ENCODE data around the gene PAPSS1.

The PAPSS1 gene

GRCh38 chr4:107578321-107578720, 141.7 kb downstream of the PAPSS1 start:
- Histone ChIP-seq H3K4me3 (ENCODE audit: low read depth in 1 of 2, low read length in 2 of 2) (no peak overlapping the region), H4K20me1 (ENCODE audit: insufficient read depth, low read length) (no peaks in the 10 kb centered on the region), H3K36me3 (ENCODE audit: insufficient read depth, low read length) (no peaks in the 10 kb centered on the region), H3K27me3 (ENCODE audit: insufficient read depth, low read length, poor library complexity) (peaks cover 6% of the 10 kb centered on the region), H3K4me1 (ENCODE audit: insufficient read depth, low read length) (no peaks in the 10 kb centered on the region), H2AFZ (ENCODE audit: low read depth, low read length) (no peak overlapping the region), H3K9ac (ENCODE audit: low read depth, low read length) (no peak overlapping the region), H3K9me3 (ENCODE audit: insufficient read depth, low read length, severe bottlenecking) (no peaks in the 10 kb centered on the region), H3K79me2 (ENCODE audit: insufficient read depth, low read length) (no peaks in the 10 kb centered on the region), H3K4me2 (ENCODE audit: insufficient read depth, low read length) (no peak overlapping the region), H3K27ac (ENCODE audit: low read length) (no peak overlapping the region)
- ATAC-seq (ENCODE audit: insufficient read depth, low read depth): no peak
- no peak for TF ChIP-seq CTCF (IDR thresholded peaks at IDR 0.05; ENCODE audit: borderline replicate concordance, extremely low read depth, low read length, poor library complexity, severe bottlenecking)
- no peak for TF ChIP-seq EZH2 (IDR thresholded peaks at IDR 0.05; ENCODE audit: borderline replicate concordance, low read depth, low read length, severe bottlenecking)
- DNase-seq: no peak

GRCh38 chr4:107577743-107578142, 142.3 kb downstream of the PAPSS1 start:
- Histone ChIP-seq H3K79me2 (ENCODE audit: insufficient read depth, low read length) (no peaks in the 10 kb centered on the region), H3K9me3 (ENCODE audit: insufficient read depth, low read length, severe bottlenecking) (no peaks in the 10 kb centered on the region), H2AFZ (ENCODE audit: low read depth, low read length) (no peak overlapping the region), H3K9ac (ENCODE audit: low read depth, low read length) (no peak overlapping the region), H3K27me3 (ENCODE audit: insufficient read depth, low read length, poor library complexity) (peaks cover 6% of the 10 kb centered on the region), H3K4me1 (ENCODE audit: insufficient read depth, low read length) (no peaks in the 10 kb centered on the region), H3K4me2 (ENCODE audit: insufficient read depth, low read length) (no peak overlapping the region), H4K20me1 (ENCODE audit: insufficient read depth, low read length) (no peaks in the 10 kb centered on the region), H3K36me3 (ENCODE audit: insufficient read depth, low read length) (no peaks in the 10 kb centered on the region), H3K27ac (ENCODE audit: low read length) (no peak overlapping the region), H3K4me3 (ENCODE audit: low read depth in 1 of 2, low read length in 2 of 2) (no peak overlapping the region)
- ATAC-seq (ENCODE audit: insufficient read depth, low read depth) (no peak), DNase-seq (no peak)
- TF ChIP-seq EZH2 (IDR thresholded peaks at IDR 0.05; ENCODE audit: borderline replicate concordance, low read depth, low read length, severe bottlenecking): no peak
- TF ChIP-seq CTCF (IDR thresholded peaks at IDR 0.05; ENCODE audit: borderline replicate concordance, extremely low read depth, low read length, poor library complexity, severe bottlenecking): no peak

- H4K20me1 ChIP-seq (ENCODE audit: insufficient read depth, low read length): no peaks in the 10 kb centered on the region
- no peaks in the 10 kb centered on the region for H3K9me3 ChIP-seq (ENCODE audit: insufficient read depth, low read length, severe bottlenecking)
- peaks cover 6% of the 10 kb centered on the region for H3K27me3 ChIP-seq (ENCODE audit: insufficient read depth, low read length, poor library complexity)
- H3K4me3 ChIP-seq (ENCODE audit: low read depth in 1 of 2, low read length in 2 of 2): no peak overlapping the region
- no peaks in the 10 kb centered on the region for H3K79me2 ChIP-seq (ENCODE audit: insufficient read depth, low read length)
- no peak overlapping the region for H3K27ac ChIP-seq (ENCODE audit: low read length)
- ATAC-seq (ENCODE audit: insufficient read depth, low read depth) (no peak), DNase-seq (no peak)
- TF ChIP-seq CTCF (IDR thresholded peaks at IDR 0.05; ENCODE audit: borderline replicate concordance, extremely low read depth, low read length, poor library complexity, severe bottlenecking) (no peak), EZH2 (IDR thresholded peaks at IDR 0.05; ENCODE audit: borderline replicate concordance, low read depth, low read length, severe bottlenecking) (no peak)
- H3K4me2 ChIP-seq (ENCODE audit: insufficient read depth, low read length): no peak overlapping the region
- H2AFZ ChIP-seq (ENCODE audit: low read depth, low read length): no peak overlapping the region
- H3K9ac ChIP-seq (ENCODE audit: low read depth, low read length): no peak overlapping the region
- H3K4me1 ChIP-seq (ENCODE audit: insufficient read depth, low read length): no peaks in the 10 kb centered on the region
- no peaks in the 10 kb centered on the region for H3K36me3 ChIP-seq (ENCODE audit: insufficient read depth, low read length)
These were observed 144.8 kb downstream of the PAPSS1 start for GRCh38 chr4:107575243-107575642.

- H3K9ac ChIP-seq (ENCODE audit: low read depth, low read length): no peak overlapping the region
- TF ChIP-seq CTCF (IDR thresholded peaks at IDR 0.05; ENCODE audit: borderline replicate concordance, extremely low read depth, low read length, poor library complexity, severe bottlenecking): no peak
- no peak for TF ChIP-seq EZH2 (IDR thresholded peaks at IDR 0.05; ENCODE audit: borderline replicate concordance, low read depth, low read length, severe bottlenecking)
- H3K27ac ChIP-seq (ENCODE audit: low read length): no peak overlapping the region
- ATAC-seq (ENCODE audit: insufficient read depth, low read depth): no peak
- H3K9me3 ChIP-seq (ENCODE audit: insufficient read depth, low read length, severe bottlenecking): no peaks in the 10 kb centered on the region
- no peak overlapping the region for H3K4me2 ChIP-seq (ENCODE audit: insufficient read depth, low read length)
- no peaks in the 10 kb centered on the region for H3K4me1 ChIP-seq (ENCODE audit: insufficient read depth, low read length)
- no peaks in the 10 kb centered on the region for H4K20me1 ChIP-seq (ENCODE audit: insufficient read depth, low read length)
- H3K36me3 ChIP-seq (ENCODE audit: insufficient read depth, low read length): no peaks in the 10 kb centered on the region
- no peak overlapping the region for H2AFZ ChIP-seq (ENCODE audit: low read depth, low read length)
- no peak overlapping the region for H3K4me3 ChIP-seq (ENCODE audit: low read depth in 1 of 2, low read length in 2 of 2)
- no peaks in the 10 kb centered on the region for H3K79me2 ChIP-seq (ENCODE audit: insufficient read depth, low read length)
- no peak for DNase-seq
- peaks cover 4% of the 10 kb centered on the region for H3K27me3 ChIP-seq (ENCODE audit: insufficient read depth, low read length, poor library complexity)
These were observed 147.8 kb downstream of the PAPSS1 start for GRCh38 chr4:107572281-107572680.

Measured in DND-41 (cell line).